SU-DHL-6 (cell line): ENCODE measurements around the gene TMA7B.
A peak's percentile ranks its signal among the peaks of the same experiment; 100 is the strongest.

Experiments used
- H2AFZ ChIP-seq: fragments of 200-600 bp; sonication (generic); 2 replicates; pipeline ENCODE4 v1.6.1; 2014; ENCODE audit warnings: low read depth, mild to moderate bottlenecking, moderate library complexity, mixed read lengths, antibody characterized with exemption, low read length; ENCODE audit not compliant: severe bottlenecking
- H3F3A ChIP-seq: fragments of 200-600 bp; shearing (Covaris generic); 2 replicates; pipeline ENCODE4 v1.6.0; 2016; ENCODE audit warnings: antibody characterized with exemption, mild to moderate bottlenecking; ENCODE audit not compliant: insufficient read depth
- H3K27ac ChIP-seq: fragments of 200-600 bp; sonication (generic); 2 replicates; pipeline ENCODE4 v1.5.1; 2016; ENCODE audit warnings: low read depth, mild to moderate bottlenecking, low read length, moderate library complexity, mixed read lengths
- H3K27me3 ChIP-seq: fragments of 200-600 bp; sonication (generic), shearing (Covaris generic); 2 replicates; pipeline ENCODE4 v1.6.0; 2014; ENCODE audit warnings: mild to moderate bottlenecking, low read length
- H3K36me3 ChIP-seq: fragments of 200-600 bp; sonication (generic); 2 replicates; pipeline ENCODE4 v1.6.1; 2014; ENCODE audit warnings: mild to moderate bottlenecking, low read length, mixed read lengths
- H3K4me2 ChIP-seq: fragments of 300-600, 200-600 bp; shearing (Covaris generic), sonication (generic); 2 replicates; pipeline ENCODE4 v1.6.0; 2014; ENCODE audit warnings: low read length, low read depth, mild to moderate bottlenecking; ENCODE audit not compliant: poor library complexity, severe bottlenecking
- H3K4me3 ChIP-seq: fragments of 200-600 bp; sonication (generic); 2 replicates; pipeline ENCODE4 v1.5.1; 2014; ENCODE audit warnings: antibody characterized with exemption, low read length, mild to moderate bottlenecking, mixed read lengths; ENCODE audit not compliant: insufficient read depth, poor library complexity, severe bottlenecking
- H3K79me2 ChIP-seq: fragments of 200-600 bp; sonication (generic); 2 replicates; pipeline ENCODE4 v1.6.1; 2014; ENCODE audit warnings: mild to moderate bottlenecking, low read length, moderate library complexity; ENCODE audit not compliant: insufficient read depth
- H3K9ac ChIP-seq: fragments of 200-600 bp; sonication (generic); 2 replicates; pipeline ENCODE4 v1.7.0; 2014; ENCODE audit warnings: mild to moderate bottlenecking, low read length
- H3K9me2 ChIP-seq: fragments of 200-600 bp; sonication (generic); replicated peaks from 2 replicates; pipeline ENCODE4 v1.6.1; 2014; ENCODE audit warnings: low read length; ENCODE audit not compliant: insufficient read depth
- H3K9me3 ChIP-seq: fragments of 200-600 bp; sonication (generic); 2 replicates; pipeline ENCODE4 v1.6.1; 2014; ENCODE audit warnings: low read length, mixed read lengths; ENCODE audit not compliant: insufficient read depth
- H4K20me1 ChIP-seq: fragments of 200-600 bp; sonication (generic); 2 replicates; pipeline ENCODE4 v1.6.1; 2014; ENCODE audit warnings: low read depth, mild to moderate bottlenecking, antibody characterized with exemption, low read length, moderate library complexity, mixed read lengths
- EZH2phosphoT487 ChIP-seq: fragments of 200-600 bp; sonication (generic), shearing (Covaris generic); conservative IDR thresholded peaks from 2 replicates; pipeline ENCODE4 v1.6.1; 2018; ENCODE audit warnings: mild to moderate bottlenecking, antibody characterized with exemption, low read length, moderate library complexity, mixed read lengths
- TF ChIP-seq, protein P1 (sequence below): fragments of 200-600 bp; sonication (generic); IDR thresholded peaks from one replicate; pipeline ENCODE4 v1.5.1; 2017; ENCODE audit warnings: antibody characterized with exemption, mild to moderate bottlenecking, low read length, moderate library complexity; ENCODE audit not compliant: insufficient read depth, poor library complexity, severe bottlenecking

TMA7B gene

DNA sequence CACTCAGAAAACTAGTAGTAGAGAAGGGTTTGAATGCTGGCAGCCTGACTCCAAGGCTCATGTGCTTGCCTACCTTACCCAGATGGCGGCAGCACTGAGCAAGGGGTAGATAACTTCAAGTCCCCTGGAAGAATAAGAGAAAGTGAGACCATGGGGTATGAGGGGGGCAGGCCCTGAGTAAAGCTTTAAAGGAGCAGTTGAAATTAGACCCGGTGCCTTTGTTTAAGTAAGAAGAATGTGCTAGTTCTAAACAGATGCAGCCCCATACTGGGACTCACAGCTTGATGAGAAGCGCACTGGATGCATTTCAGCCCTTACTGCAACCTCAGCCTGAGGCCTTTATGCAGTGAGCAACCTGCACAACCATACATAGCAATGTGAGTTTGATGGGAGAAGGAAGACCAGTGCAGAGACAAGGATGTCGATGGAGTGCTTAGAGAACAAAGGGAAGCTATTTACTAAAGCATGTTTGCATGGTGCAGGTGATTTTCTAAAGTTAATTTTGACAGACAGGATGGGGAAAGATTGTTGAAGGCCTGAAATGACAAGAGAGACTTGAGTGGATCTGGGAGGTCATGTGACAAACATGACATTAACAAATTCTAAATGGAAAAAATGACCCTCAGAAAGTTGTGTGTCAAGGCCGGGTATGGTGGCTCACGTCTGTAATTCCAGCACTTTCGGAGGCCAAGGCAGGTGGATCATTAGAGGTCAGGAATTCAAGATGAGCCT is 27.1 kb upstream of the TMA7B start:
- no peak for TF ChIP-seq EZH2phosphoT487
- TF ChIP-seq, protein P1, sequence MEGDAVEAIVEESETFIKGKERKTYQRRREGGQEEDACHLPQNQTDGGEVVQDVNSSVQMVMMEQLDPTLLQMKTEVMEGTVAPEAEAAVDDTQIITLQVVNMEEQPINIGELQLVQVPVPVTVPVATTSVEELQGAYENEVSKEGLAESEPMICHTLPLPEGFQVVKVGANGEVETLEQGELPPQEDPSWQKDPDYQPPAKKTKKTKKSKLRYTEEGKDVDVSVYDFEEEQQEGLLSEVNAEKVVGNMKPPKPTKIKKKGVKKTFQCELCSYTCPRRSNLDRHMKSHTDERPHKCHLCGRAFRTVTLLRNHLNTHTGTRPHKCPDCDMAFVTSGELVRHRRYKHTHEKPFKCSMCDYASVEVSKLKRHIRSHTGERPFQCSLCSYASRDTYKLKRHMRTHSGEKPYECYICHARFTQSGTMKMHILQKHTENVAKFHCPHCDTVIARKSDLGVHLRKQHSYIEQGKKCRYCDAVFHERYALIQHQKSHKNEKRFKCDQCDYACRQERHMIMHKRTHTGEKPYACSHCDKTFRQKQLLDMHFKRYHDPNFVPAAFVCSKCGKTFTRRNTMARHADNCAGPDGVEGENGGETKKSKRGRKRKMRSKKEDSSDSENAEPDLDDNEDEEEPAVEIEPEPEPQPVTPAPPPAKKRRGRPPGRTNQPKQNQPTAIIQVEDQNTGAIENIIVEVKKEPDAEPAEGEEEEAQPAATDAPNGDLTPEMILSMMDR: peak; percentile 38
- Histone ChIP-seq H3K4me3 (no peak overlapping the region), H3K27me3 (no peaks in the 10 kb centered on the region), H4K20me1 (no peaks in the 10 kb centered on the region), H3K9me3 (no peaks in the 10 kb centered on the region), H3K79me2 (no peaks in the 10 kb centered on the region), H3K9ac (no peak overlapping the region), H3K27ac (no peak overlapping the region), H3F3A (no peaks in the 10 kb centered on the region), H3K9me2 (no peaks in the 10 kb centered on the region), H2AFZ (no peak overlapping the region), H3K4me2 (no peak overlapping the region), H3K36me3 (no peaks in the 10 kb centered on the region)

DNA sequence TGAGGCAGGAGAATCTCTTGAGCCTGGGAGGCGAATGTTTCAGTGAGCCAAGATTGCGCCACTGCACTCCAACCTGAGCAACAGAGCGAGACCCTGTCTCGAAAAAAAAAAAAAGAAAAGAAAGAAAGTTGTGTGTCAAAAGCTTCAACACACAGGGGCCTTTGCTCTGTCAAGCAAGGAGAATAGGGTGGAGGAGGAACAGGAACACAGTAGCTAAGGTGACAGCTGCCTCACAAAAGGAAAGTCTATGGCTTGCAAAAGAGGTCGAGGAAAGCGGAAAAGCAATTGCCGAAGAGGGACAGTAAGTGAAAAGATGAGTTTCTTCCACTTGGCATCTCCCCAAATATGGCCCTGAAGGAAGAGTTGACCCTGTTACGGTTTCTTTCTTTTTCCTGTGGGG is 26.5 kb upstream of the TMA7B start:
- Histone ChIP-seq H3K27me3 (no peaks in the 10 kb centered on the region), H2AFZ (no peak overlapping the region), H3K9me2 (no peaks in the 10 kb centered on the region), H3K9me3 (no peaks in the 10 kb centered on the region), H3F3A (no peaks in the 10 kb centered on the region), H3K4me3 (no peak overlapping the region), H3K36me3 (no peaks in the 10 kb centered on the region), H4K20me1 (no peaks in the 10 kb centered on the region), H3K79me2 (no peaks in the 10 kb centered on the region), H3K27ac (no peak overlapping the region), H3K4me2 (no peak overlapping the region), H3K9ac (no peak overlapping the region)
- TF ChIP-seq, protein P1: no peak
- no peak for TF ChIP-seq EZH2phosphoT487

DNA sequence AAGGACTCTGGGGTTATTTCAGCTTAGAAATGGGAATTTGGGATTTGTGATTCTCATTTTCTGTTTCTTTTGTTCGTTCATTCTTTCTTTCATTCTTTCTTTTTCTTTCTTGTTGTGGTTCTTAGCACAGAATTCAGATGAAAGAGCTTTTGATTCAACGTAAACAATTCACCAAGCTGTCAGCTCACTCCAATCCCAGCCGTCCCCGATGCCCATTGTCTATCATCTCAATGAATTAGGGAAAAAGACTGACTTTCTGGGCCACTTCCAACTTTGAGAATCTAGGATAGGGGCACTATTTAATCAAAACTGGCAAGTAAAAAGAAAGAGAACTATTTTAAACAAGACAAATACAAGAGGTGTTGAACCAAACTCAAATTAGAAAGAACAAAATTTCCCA is 25.1 kb upstream of the TMA7B start:
- TF ChIP-seq, protein P1: no peak
- no peak for TF ChIP-seq EZH2phosphoT487
- H4K20me1 ChIP-seq: no peaks in the 10 kb centered on the region
- no peaks in the 10 kb centered on the region for H3K36me3 ChIP-seq
- no peak overlapping the region for H3K4me2 ChIP-seq
- H2AFZ ChIP-seq: no peak overlapping the region
- no peaks in the 10 kb centered on the region for H3K79me2 ChIP-seq
- no peak overlapping the region for H3K9ac ChIP-seq
- no peak overlapping the region for H3K27ac ChIP-seq
- no peaks in the 10 kb centered on the region for H3K9me3 ChIP-seq
- no peaks in the 10 kb centered on the region for H3K9me2 ChIP-seq
- H3K27me3 ChIP-seq: no peaks in the 10 kb centered on the region
- no peaks in the 10 kb centered on the region for H3F3A ChIP-seq
- H3K4me3 ChIP-seq: no peak overlapping the region
